22Rv1 (cell line): ENCODE data around the gene SDK2.

ENCODE experiments used
- ZFX ChIP-seq: fragments of 450-650 bp; IDR thresholded peaks from 2 replicates; pipeline ENCODE4 v1.6.1; 2017; ENCODE audit warnings: antibody characterized with exemption, borderline replicate concordance
- TF ChIP-seq, protein P1 (sequence below): fragments of 450-650 bp; IDR thresholded peaks from 2 replicates; pipeline ENCODE4 v1.5.1; 2017; ENCODE audit warnings: mild to moderate bottlenecking

DNA sequence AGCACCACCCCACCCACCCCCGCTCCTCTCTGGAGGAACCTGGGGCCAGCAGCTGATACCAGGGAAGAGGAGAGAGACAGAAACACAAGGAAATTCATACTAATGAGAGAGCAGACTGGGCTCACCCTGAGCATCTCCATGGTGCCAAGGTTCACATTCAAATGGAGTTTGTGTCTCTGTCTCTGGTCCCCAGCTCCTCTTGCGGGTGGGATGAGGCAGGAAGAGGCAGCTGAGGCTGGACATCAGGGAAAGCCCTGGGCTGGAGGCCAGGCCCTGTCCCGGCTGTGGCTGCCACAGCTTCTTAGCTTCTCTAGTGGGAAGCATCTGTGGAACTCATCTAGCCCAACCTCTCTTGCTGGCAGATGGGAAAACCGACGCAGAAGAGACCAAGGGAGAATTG lies 121.5 kb downstream of the SDK2 start:
- TF ChIP-seq, protein P1, sequence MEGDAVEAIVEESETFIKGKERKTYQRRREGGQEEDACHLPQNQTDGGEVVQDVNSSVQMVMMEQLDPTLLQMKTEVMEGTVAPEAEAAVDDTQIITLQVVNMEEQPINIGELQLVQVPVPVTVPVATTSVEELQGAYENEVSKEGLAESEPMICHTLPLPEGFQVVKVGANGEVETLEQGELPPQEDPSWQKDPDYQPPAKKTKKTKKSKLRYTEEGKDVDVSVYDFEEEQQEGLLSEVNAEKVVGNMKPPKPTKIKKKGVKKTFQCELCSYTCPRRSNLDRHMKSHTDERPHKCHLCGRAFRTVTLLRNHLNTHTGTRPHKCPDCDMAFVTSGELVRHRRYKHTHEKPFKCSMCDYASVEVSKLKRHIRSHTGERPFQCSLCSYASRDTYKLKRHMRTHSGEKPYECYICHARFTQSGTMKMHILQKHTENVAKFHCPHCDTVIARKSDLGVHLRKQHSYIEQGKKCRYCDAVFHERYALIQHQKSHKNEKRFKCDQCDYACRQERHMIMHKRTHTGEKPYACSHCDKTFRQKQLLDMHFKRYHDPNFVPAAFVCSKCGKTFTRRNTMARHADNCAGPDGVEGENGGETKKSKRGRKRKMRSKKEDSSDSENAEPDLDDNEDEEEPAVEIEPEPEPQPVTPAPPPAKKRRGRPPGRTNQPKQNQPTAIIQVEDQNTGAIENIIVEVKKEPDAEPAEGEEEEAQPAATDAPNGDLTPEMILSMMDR, result no peak
- no peak for TF ChIP-seq ZFX
